Anterior cingulate cortex (tissue), 58 donors: ENCODE results near the gene MPHOSPH6.
"Not testable (repeated sequence)": the region's sequence is repeated elsewhere in the genome, so short reads cannot be mapped to it uniquely, and the experiment has no call there.

Source experiments
- DNase-seq, 58 donors: peaks; one replicate each; lab custom pipeline; 2025; lab: John Stamatoyannopoulos, UW

The MPHOSPH6 gene

GRCh38 chr16:82129881-82130280 is 40.1 kb downstream of the MPHOSPH6 start:
- no peak for DNase-seq

GRCh38 chr16:82124651-82125050 is 45.4 kb downstream of the MPHOSPH6 start:
- DNase-seq, result no peak

GRCh38 chr16:82119405-82119804 is 50.6 kb downstream of the MPHOSPH6 start:
- DNase-seq, result no peak

GRCh38 chr16:82118749-82119148 is 51.3 kb downstream of the MPHOSPH6 start:
- DNase-seq, result no peak

- no peak for DNase-seq
Measured at GRCh38 chr16:82116535-82116934, 53.5 kb downstream of the MPHOSPH6 start.

GRCh38 chr16:82113741-82114140 is 56.3 kb downstream of the MPHOSPH6 start:
- DNase-seq, result no peak

GRCh38 chr16:82111944-82112343 is 58.1 kb downstream of the MPHOSPH6 start:
- no peak for DNase-seq

GRCh38 chr16:82109266-82109665 is 60.8 kb downstream of the MPHOSPH6 start:
- not testable (repeated sequence) for DNase-seq

GRCh38 chr16:82108774-82109173 is 61.2 kb downstream of the MPHOSPH6 start:
- no peak for DNase-seq

GRCh38 chr16:82108100-82108499 is 61.9 kb downstream of the MPHOSPH6 start:
- DNase-seq, result no peak

- DNase-seq, result no peak
Measured at GRCh38 chr16:82105107-82105506, 64.9 kb downstream of the MPHOSPH6 start.
